ENCODE data around the gene BNIP1. TPM values are rescaled to one million over a fixed set of nuclear protein-coding genes. Genes with fewer than 3 reads are reported as not detected.

BNIP1 gene
- total RNA-seq, 2 donors from 2014 or later, result 12.5 to 19.8 TPM

DNA sequence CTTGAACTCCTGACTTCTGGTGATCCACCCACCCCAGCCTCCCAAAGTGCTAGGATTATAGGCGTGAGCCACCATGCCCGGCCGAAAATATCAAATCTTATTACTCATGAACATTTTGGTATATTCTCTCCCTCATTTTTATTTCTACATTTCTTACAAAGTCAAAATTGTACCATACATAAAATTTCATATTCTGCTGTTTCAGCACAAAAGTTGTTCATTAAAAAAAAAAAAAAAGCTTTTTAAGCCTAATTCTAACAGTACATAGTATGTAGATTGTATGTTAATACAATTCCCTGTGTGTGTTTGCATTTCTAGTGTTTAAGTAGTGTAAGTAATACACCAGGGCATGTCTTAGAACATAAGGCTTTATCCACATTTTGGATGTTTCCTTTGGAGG lies 14.9 kb downstream of the BNIP1 start:
- intact Hi-C loops (cut with DNase I), result no loop called here
- Histone ChIP-seq H3K36me3 (no peaks in the 10 kb centered on the region), H3K27me3 (replicated peaks; ENCODE audit: insufficient read depth) (no peaks in the 10 kb centered on the region), H3K27ac (no peak overlapping the region), H3K9me3 (no peaks in the 10 kb centered on the region), H3K4me3 (no peak overlapping the region), H3K4me1 (replicated peaks) (no peaks in the 10 kb centered on the region)
- TF ChIP-seq, protein P1, sequence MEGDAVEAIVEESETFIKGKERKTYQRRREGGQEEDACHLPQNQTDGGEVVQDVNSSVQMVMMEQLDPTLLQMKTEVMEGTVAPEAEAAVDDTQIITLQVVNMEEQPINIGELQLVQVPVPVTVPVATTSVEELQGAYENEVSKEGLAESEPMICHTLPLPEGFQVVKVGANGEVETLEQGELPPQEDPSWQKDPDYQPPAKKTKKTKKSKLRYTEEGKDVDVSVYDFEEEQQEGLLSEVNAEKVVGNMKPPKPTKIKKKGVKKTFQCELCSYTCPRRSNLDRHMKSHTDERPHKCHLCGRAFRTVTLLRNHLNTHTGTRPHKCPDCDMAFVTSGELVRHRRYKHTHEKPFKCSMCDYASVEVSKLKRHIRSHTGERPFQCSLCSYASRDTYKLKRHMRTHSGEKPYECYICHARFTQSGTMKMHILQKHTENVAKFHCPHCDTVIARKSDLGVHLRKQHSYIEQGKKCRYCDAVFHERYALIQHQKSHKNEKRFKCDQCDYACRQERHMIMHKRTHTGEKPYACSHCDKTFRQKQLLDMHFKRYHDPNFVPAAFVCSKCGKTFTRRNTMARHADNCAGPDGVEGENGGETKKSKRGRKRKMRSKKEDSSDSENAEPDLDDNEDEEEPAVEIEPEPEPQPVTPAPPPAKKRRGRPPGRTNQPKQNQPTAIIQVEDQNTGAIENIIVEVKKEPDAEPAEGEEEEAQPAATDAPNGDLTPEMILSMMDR (IDR thresholded peaks at IDR 0.05), result no peak
- TF ChIP-seq POLR2A (IDR thresholded peaks at IDR 0.05) (no peak), POLR2AphosphoS5 (IDR thresholded peaks at IDR 0.05) (no peak)
- DNase-seq (ENCODE audit: low spot score), result no peak
- WGBS, result 97% methylated on average over 3 of the region's 3 CpGs

DNA sequence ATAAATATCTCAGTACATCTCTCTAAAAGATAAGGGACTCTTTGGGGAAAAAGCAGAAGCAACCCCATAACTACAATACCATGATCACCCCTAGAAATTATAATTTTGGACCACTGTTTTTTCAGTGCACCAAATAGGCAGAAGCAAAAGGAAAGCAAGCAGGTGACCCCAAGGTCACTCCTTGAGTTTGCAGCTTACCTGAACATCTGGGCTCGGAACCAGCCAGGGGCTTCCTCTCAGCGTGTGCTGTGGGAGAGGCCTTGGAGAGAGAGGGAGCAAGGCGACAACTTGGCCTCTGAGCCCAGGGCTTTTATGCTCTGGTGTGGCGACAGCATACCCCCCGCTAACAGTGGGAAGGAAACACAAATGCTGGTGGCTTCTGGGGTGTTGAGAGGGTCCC lies 16.8 kb downstream of the BNIP1 start:
- no peaks in the 10 kb centered on the region for H3K4me1 ChIP-seq (replicated peaks)
- no peak for DNase-seq (ENCODE audit: low spot score)
- intact Hi-C loops (cut with DNase I), result loop anchor here (10.0 kb wide), 1 partner anchor 114 kb away; no protein-coding TSS in a partner anchor
- 91% methylated on average over 5 of the region's 5 CpGs for WGBS
- no peaks in the 10 kb centered on the region for H3K9me3 ChIP-seq
- H3K27ac ChIP-seq, result no peak overlapping the region
- TF ChIP-seq POLR2A (IDR thresholded peaks at IDR 0.05) (no peak), POLR2AphosphoS5 (IDR thresholded peaks at IDR 0.05) (no peak)
- TF ChIP-seq, protein P1 (IDR thresholded peaks at IDR 0.05), result no peak
- no peaks in the 10 kb centered on the region for H3K36me3 ChIP-seq
- H3K27me3 ChIP-seq (replicated peaks; ENCODE audit: insufficient read depth), result no peaks in the 10 kb centered on the region
- no peak overlapping the region for H3K4me3 ChIP-seq

DNA sequence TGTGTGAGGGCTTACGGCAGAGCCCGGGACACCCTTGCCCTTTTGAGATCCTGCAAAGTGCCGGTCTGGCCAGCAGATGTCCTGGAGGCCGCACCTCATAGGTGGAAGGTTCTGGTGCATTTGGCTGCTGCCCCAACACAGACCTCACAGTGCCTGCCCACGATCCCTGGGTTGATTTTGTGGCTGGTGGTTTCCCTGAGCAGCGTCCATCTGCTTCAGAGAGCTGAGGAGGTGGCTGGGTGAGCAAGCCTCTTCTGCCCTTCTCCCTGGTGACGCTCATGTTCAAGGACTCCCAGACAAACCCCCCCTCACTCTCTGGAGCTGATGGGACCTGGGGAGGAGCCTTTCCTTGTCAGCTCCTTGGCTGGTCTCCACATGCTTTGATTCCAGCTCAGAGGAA lies 18.9 kb downstream of the BNIP1 start:
- Histone ChIP-seq H3K36me3 (no peaks in the 10 kb centered on the region), H3K27ac (no peak overlapping the region), H3K4me3 (no peak overlapping the region), H3K27me3 (replicated peaks; ENCODE audit: insufficient read depth) (no peaks in the 10 kb centered on the region), H3K9me3 (no peaks in the 10 kb centered on the region), H3K4me1 (replicated peaks) (no peaks in the 10 kb centered on the region)
- DNase-seq (ENCODE audit: low spot score), result no peak
- WGBS, result 84% methylated on average over 7 of the region's 7 CpGs
- TF ChIP-seq POLR2AphosphoS5 (IDR thresholded peaks at IDR 0.05), result no peak
- TF ChIP-seq, protein P1 (IDR thresholded peaks at IDR 0.05), result no peak
- TF ChIP-seq POLR2A (IDR thresholded peaks at IDR 0.05), result no peak
- intact Hi-C loops (cut with DNase I), result loop anchor here (10.0 kb wide), 1 partner anchor 112 kb away; no protein-coding TSS in a partner anchor

DNA sequence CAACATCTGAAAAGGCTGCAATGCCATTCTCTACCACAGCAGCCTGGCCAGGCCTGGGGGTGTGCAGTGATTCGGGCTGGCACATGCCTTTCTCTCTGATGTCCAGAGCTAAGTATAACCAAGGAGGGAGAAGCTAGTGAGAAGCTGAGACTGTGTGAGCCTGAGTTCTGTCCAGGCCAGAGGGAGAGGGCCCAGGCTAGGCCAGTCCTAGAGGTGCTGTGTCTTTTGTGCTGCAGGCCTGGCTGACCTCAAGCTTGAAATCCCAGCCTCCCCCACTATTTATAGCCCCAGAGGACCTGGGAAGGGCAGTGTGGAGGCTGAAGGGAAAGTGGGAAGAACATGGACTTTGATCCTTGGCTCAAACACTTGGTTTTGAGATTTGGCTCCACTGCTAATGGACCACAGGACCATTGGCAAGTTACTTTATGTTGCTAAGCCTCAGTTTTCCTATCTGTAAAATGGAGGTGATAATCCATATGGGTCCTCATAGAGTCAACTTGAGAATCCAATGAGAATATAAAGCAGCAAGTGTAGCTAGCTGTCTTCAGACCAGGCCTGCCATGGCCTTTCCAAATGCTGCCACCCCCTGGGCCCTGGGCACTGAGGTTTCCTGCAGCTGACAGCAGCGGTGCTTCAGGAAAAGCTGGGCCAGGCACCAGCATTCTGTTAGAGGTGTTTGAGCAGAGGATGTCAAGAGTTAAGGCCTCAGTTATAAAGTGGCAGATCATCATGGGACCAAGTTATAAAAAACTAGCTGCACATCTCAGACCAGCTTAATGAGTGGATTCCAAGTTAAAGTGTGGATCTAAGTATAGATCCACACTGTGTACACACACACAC lies 21.1 kb downstream of the BNIP1 start:
- no peaks in the 10 kb centered on the region for H3K9me3 ChIP-seq
- H3K4me1 ChIP-seq (replicated peaks), result no peaks in the 10 kb centered on the region
- H3K36me3 ChIP-seq, result no peaks in the 10 kb centered on the region
- H3K27ac ChIP-seq, result no peak overlapping the region
- H3K27me3 ChIP-seq (replicated peaks; ENCODE audit: insufficient read depth), result no peaks in the 10 kb centered on the region
- 86% methylated on average over 2 of the region's 2 CpGs for WGBS
- no peak for TF ChIP-seq POLR2AphosphoS5 (IDR thresholded peaks at IDR 0.05)
- TF ChIP-seq, protein P1 (IDR thresholded peaks at IDR 0.05), result no peak
- no peak for TF ChIP-seq POLR2A (IDR thresholded peaks at IDR 0.05)
- no peak overlapping the region for H3K4me3 ChIP-seq
- DNase-seq (ENCODE audit: low spot score), result no peak
- intact Hi-C loops (cut with DNase I), result loop anchor here (10.0 kb wide), 1 partner anchor 109 kb away; no protein-coding TSS in a partner anchor

DNA sequence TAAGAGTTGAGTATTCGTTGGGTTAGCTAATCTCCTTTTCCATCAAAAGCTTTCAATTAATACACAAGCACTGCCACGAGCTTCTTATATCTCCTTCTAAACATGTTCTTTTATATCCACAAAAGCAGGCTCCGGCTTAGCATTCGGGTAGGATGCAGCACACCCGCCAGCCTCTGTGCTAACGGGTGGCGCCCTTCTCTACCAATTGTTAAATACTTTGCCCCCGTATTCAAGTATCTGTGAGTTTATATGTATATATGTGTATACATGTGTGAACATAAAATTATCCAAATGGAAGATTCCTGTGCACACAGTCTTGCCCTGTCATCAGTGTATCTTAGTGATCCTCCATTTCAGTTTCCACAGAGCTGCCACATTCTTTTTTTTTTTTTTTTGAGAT lies 27.8 kb downstream of the BNIP1 start:
- no peaks in the 10 kb centered on the region for H3K4me1 ChIP-seq (replicated peaks)
- no peak for DNase-seq (ENCODE audit: low spot score)
- intact Hi-C loops (cut with DNase I), result no loop called here
- H3K4me3 ChIP-seq, result no peak overlapping the region
- no peaks in the 10 kb centered on the region for H3K36me3 ChIP-seq
- TF ChIP-seq POLR2A (IDR thresholded peaks at IDR 0.05) (no peak), POLR2AphosphoS5 (IDR thresholded peaks at IDR 0.05) (no peak)
- TF ChIP-seq, protein P1 (IDR thresholded peaks at IDR 0.05), result no peak
- no peaks in the 10 kb centered on the region for H3K27me3 ChIP-seq (replicated peaks; ENCODE audit: insufficient read depth)
- H3K27ac ChIP-seq, result no peak overlapping the region
- WGBS, result 64% methylated on average over 8 of the region's 8 CpGs
- H3K9me3 ChIP-seq, result no peaks in the 10 kb centered on the region

Measured in prostate gland (tissue), 2 donors.